Thoracic aorta (tissue), 2 donors: ENCODE results near the gene SYPL1. TPM values are rescaled to one million over a fixed set of nuclear protein-coding genes. Genes with fewer than 3 reads are reported as not detected.
A peak's percentile ranks its signal among the peaks of the same experiment; 100 is the strongest.

Source experiments
- ATAC-seq: fragments of 150-250 bp; one replicate; pipeline ENCODE4 v1.8.0; 2017; ENCODE audit warnings: low read depth; ENCODE audit not compliant: insufficient number of reproducible peaks, low FRiP score
- DNase-seq: peaks from one replicate; pipeline ENCODE4 v3.0.0-alpha.2; 2020; ENCODE audit warnings: low spot score
- H3K27ac ChIP-seq, 2 donors: fragments of 200-600 bp; sonication (generic); 1 replicate in 1 of 2; 2 replicates in 1 of 2; pipeline ENCODE4 v1.5.1; 2016; ENCODE audit warnings: mild to moderate bottlenecking in 2 of 2, moderate library complexity in 2 of 2
- H3K27me3 ChIP-seq: fragments of 200-600 bp; sonication (generic); replicated peaks from 2 replicates; pipeline ENCODE4 v1.6.0; 2016; ENCODE audit warnings: mild to moderate bottlenecking; ENCODE audit not compliant: insufficient read depth
- H3K36me3 ChIP-seq: fragments of 200-600 bp; sonication (generic); one replicate; pipeline ENCODE4 v1.5.1; 2016
- H3K4me1 ChIP-seq, 2 donors: fragments of 200-600 bp; sonication (generic); 1 replicate in 1 of 2; 2 replicates in 1 of 2; pipeline versions ENCODE4 v1.5.1 to v1.6.0; 2016; ENCODE audit warnings: low read depth in 2 of 2, mild to moderate bottlenecking in 1 of 2; ENCODE audit not compliant: control insufficient read depth in 1 of 2
- H3K4me3 ChIP-seq: fragments of 200-600 bp; sonication (generic); 2 replicates; pipeline ENCODE4 v1.5.1; 2016; ENCODE audit warnings: mild to moderate bottlenecking
- H3K9me3 ChIP-seq: fragments of 200-600 bp; sonication (generic); 2 replicates; pipeline ENCODE4 v1.5.1; 2016
- total RNA-seq, 2 donors: library from RNA; depleted of rRNA; stranded (reverse); fragments of >200 nt; gene quantifications; one replicate each; pipeline versions ENCODE4 v1.1.0 to v1.2.3, GENCODE V29; 2016
- TF ChIP-seq, protein P1 (sequence below): fragments of 200-600 bp; sonication (generic); IDR thresholded peaks from one replicate; pipeline ENCODE4 v1.5.1; 2019; ENCODE audit warnings: antibody characterized with exemption

The SYPL1 gene
- 10 to 100 TPM; 47.1 to 82.1 TPM for total RNA-seq

DNA sequence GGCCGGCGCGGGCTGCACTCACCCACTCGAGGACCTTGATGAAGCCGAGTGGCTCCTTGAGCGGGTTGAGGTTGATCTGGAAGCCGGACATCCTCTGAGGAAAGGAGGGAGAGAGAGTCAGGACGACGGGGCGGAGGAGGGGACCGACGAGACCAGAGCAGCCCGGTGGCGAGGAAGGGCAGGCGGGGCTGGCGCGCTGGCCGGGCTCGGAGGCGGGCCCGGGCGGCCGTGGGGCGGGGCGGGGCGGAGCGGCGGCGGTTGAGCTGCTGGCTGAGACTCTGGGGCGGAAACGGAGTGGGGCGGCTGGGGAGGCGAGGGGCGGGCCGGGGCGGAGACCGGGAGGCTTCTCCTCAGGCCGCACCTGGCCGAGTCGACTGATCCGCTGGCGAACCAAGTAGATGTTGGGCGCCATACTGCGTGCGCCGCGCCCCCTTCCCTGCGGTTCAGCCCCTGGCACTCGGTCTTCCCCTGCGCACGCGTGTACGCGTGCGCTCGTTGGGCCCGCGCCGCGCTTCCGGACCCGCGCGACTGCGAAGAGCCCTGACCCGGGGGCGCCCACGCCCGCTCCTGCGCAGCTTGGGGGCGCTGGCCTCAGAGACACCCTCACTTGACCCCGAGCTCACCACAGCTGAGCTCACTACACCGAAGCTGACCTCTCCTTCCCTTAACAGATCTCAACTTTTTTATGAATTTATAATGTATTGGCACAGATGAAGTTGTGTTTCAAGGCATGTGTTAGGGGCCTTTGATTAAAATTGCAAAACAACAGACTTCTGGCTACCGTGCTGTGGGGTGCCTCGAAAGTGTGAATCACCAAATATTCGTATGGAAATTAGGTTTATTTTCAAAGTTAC, at the start of gene SYPL1:
Gene SYPL1 (minus strand): TSS at position 195 of the 854 bp plus-strand sequence. CDS start 104 bp downstream, at position 91.
- Histone ChIP-seq H3K4me3 (peak within 1 kb of the TSS; percentile 96), H3K27ac (peak within 1 kb of the TSS; percentile 98 to 99), H3K4me1 (peaks cover 15 to 38% of the 10 kb centered on the region in 2 donors), H3K27me3 (no peaks in the 10 kb centered on the region), H3K36me3 (no peaks in the 10 kb centered on the region), H3K9me3 (no peaks in the 10 kb centered on the region)
- TF ChIP-seq, protein P1, sequence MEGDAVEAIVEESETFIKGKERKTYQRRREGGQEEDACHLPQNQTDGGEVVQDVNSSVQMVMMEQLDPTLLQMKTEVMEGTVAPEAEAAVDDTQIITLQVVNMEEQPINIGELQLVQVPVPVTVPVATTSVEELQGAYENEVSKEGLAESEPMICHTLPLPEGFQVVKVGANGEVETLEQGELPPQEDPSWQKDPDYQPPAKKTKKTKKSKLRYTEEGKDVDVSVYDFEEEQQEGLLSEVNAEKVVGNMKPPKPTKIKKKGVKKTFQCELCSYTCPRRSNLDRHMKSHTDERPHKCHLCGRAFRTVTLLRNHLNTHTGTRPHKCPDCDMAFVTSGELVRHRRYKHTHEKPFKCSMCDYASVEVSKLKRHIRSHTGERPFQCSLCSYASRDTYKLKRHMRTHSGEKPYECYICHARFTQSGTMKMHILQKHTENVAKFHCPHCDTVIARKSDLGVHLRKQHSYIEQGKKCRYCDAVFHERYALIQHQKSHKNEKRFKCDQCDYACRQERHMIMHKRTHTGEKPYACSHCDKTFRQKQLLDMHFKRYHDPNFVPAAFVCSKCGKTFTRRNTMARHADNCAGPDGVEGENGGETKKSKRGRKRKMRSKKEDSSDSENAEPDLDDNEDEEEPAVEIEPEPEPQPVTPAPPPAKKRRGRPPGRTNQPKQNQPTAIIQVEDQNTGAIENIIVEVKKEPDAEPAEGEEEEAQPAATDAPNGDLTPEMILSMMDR: no peak
- peak; percentile 60 for DNase-seq
- peak; percentile 93 for ATAC-seq

DNA sequence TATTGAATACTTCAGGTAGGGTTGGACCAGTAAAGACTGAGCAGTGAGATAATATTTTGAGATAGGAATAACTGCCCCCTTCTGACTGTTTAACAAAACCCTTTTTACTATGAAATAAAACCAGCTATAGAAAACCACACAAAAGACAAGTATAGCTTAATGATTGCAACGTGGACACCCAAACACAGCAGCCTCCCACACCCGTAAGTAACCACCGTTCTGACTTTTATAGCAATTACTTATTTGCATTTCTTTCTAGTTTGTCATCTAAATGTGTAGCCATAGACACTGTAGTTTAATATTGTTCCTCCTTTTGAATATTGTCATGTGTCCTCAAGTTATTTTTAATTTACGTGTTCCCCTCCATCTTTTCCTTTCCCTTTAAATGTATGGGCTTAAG, 42.9 kb upstream of the SYPL1 start:
- Histone ChIP-seq H3K4me1 (peaks cover 0 to 14% of the 10 kb centered on the region in 2 donors), H3K4me3 (no peak overlapping the region), H3K27ac (no peak overlapping the region), H3K36me3 (no peaks in the 10 kb centered on the region), H3K27me3 (no peaks in the 10 kb centered on the region), H3K9me3 (no peaks in the 10 kb centered on the region)
- TF ChIP-seq, protein P1: no peak
- no peak for DNase-seq
- no peak for ATAC-seq

DNA sequence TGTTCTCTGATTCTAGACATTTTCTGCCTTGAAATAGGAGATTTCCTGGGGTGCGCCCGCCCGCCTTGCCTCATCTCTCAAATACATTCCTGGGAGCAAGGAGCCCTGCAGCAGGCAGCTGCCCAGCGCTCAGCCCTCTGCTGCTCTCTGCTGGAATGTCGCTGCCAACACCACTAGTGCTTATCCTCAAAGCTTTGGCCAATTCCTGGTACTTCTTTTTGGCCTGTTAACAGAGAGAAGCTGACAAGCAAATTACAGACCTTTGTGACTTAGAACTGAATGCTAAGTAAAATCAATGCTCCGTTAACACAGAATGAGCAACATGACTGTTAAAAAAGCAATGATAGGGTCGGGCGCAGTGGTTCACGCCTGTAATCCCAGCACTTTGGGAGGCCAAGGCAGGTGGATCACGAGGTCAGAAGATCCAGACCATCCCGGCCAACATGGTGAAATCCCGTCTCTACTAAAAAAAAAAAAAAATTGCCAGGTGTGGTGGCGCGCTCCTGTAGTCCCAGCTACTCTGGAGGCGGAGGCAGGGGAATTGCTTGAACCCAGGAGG, 41.9 kb upstream of the SYPL1 start:
- Histone ChIP-seq H3K27ac (no peak overlapping the region), H3K4me3 (no peak overlapping the region), H3K9me3 (no peaks in the 10 kb centered on the region), H3K27me3 (no peaks in the 10 kb centered on the region), H3K36me3 (no peaks in the 10 kb centered on the region), H3K4me1 (peaks cover 0 to 14% of the 10 kb centered on the region in 2 donors)
- DNase-seq (no peak), ATAC-seq (peak; percentile 77)
- TF ChIP-seq, protein P1: peak; percentile 90

DNA sequence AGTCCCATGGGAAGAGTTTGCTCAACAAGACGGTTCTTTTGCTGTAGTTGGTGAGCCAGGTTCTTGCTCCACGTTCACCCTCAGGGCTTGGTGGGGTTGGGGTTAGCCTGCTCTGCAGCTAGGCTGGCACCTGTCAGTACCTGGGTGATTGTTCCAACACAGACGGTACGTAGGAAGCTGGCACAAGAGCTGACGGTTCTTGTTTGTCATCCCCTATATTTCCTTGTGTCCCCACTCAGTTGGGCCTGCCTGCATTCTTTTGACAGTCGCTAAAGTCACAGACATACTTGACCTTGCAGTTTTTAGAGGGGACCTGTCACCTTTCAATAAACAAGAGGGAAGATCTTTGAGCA, 40.2 kb upstream of the SYPL1 start:
- no peak overlapping the region for H3K4me3 ChIP-seq
- DNase-seq: no peak

More for the DNA sequence above, 40.2 kb upstream of the SYPL1 start:
- H3K27me3 ChIP-seq: no peaks in the 10 kb centered on the region
- peaks cover 0 to 14% of the 10 kb centered on the region in 2 donors for H3K4me1 ChIP-seq
- ATAC-seq: no peak
- H3K9me3 ChIP-seq: no peaks in the 10 kb centered on the region
- TF ChIP-seq, protein P1: no peak
- H3K27ac ChIP-seq: no peak overlapping the region
- H3K36me3 ChIP-seq: no peaks in the 10 kb centered on the region
